Lower lobe of right lung (tissue), 2 donors: ENCODE results near the gene RPS6KB2. TPM values are rescaled to one million over a fixed set of nuclear protein-coding genes. Genes with fewer than 3 reads are reported as not detected.

Experiments
- ATAC-seq, 2 donors: fragments of 200-7000 bp; cut with Tn5 transposase; one replicate each; pipeline ENCODE4 v1.9.1; 2020 to 2022; ENCODE audit warnings: mild to moderate bottlenecking in 2 of 2, moderate library complexity in 2 of 2
- DNase-seq: peaks from one replicate; pipeline ENCODE4 v3.0.0-alpha.2; 2020
- H3K27ac ChIP-seq: fragments of 200-600 bp; one replicate; pipeline ENCODE4 v1.8.0; 2022
- H3K27me3 ChIP-seq: fragments of 200-600 bp; one replicate; pipeline ENCODE4 v1.8.0; 2022; ENCODE audit warnings: low read depth
- H3K36me3 ChIP-seq: fragments of 200-600 bp; one replicate; pipeline ENCODE4 v1.8.0; 2022; ENCODE audit warnings: mild to moderate bottlenecking
- H3K4me1 ChIP-seq: fragments of 200-600 bp; one replicate; pipeline ENCODE4 v1.8.0; 2022
- H3K4me3 ChIP-seq: fragments of 200-600 bp; one replicate; pipeline ENCODE4 v1.8.0; 2022; ENCODE audit warnings: mild to moderate bottlenecking
- H3K9me3 ChIP-seq: fragments of 200-600 bp; one replicate; pipeline ENCODE4 v1.8.0; 2022
- CTCF ChIP-seq: fragments of 200-600 bp; IDR thresholded peaks from one replicate; pipeline ENCODE4 v1.8.0; 2022; ENCODE audit warnings: antibody characterized with exemption, mild to moderate bottlenecking
- intact Hi-C: fragments of 100-400 bp; cut with DNase I; formaldehyde crosslinking; loops from one replicate; pipeline ENCODE4 v1.11.0; 2022
- total RNA-seq: library from RNA; stranded (reverse); fragmentation: NEBNext Ultra II Directional; extraction: Animal tissue kit (Norgen Biotek cat#: 25700); gene quantifications from one replicate; pipeline ENCODE4 v1.2.1, GENCODE V29; 2021
- donor health status: DM: no; HTN: yes; CAD: no; lungs with severe emphysema.

Gene RPS6KB2
- total RNA-seq, 1 donor from 2014 or later, result 42.1 TPM

- no peak for DNase-seq
- intact Hi-C loops, result no loop called here
- Histone ChIP-seq H3K27ac (peak overlapping the region; percentile 87), H3K4me3 (peak overlapping the region; percentile 65), H3K9me3 (no peaks in the 10 kb centered on the region), H3K36me3 (peaks cover 8% of the 10 kb centered on the region), H3K4me1 (peaks cover 44% of the 10 kb centered on the region), H3K27me3 (no peaks in the 10 kb centered on the region)
- TF ChIP-seq CTCF, result no peak
- peak; percentile 30 to 50 for ATAC-seq
These were observed 54.1 kb downstream of the RPS6KB2 start for GRCh38 chr11:67482275-67482826.

- Histone ChIP-seq H3K4me1 (peaks cover 44% of the 10 kb centered on the region), H3K27ac (peak within 1 kb of the TSS; percentile 87), H3K9me3 (no peaks in the 10 kb centered on the region), H3K36me3 (peaks cover 16% of the 10 kb centered on the region), H3K27me3 (no peaks in the 10 kb centered on the region), H3K4me3 (peak within 1 kb of the TSS; percentile 65)
- DNase-seq, result peak; percentile 97
- ATAC-seq, result peak; percentile 97 to 98
- intact Hi-C loops, result no loop called here
- peak; percentile 32 for TF ChIP-seq CTCF
These were observed 54.8 kb downstream of the RPS6KB2 start, which contains the start of gene AIP for GRCh38 chr11:67482827-67483798. Gene AIP, plus strand, starts transcription at chr11:67483026. Its CDS starts 133 bp downstream, at chr11:67483159.

- H3K9me3 ChIP-seq, result no peaks in the 10 kb centered on the region
- no peaks in the 10 kb centered on the region for H3K27me3 ChIP-seq
- peaks cover 44% of the 10 kb centered on the region for H3K4me1 ChIP-seq
- H3K27ac ChIP-seq, result peak overlapping the region; percentile 87
- intact Hi-C loops, result no loop called here
- H3K36me3 ChIP-seq, result peaks cover 20% of the 10 kb centered on the region
- DNase-seq (no peak), ATAC-seq (no peak)
- H3K4me3 ChIP-seq, result peak overlapping the region; percentile 65
- TF ChIP-seq CTCF, result no peak
These were observed 55.8 kb downstream of the RPS6KB2 start for GRCh38 chr11:67483831-67484665.

- H3K4me3 ChIP-seq, result peak overlapping the region; percentile 21
- intact Hi-C loops, result no loop called here
- peaks cover 44% of the 10 kb centered on the region for H3K4me1 ChIP-seq
- DNase-seq, result peak; percentile 56
- H3K27me3 ChIP-seq, result no peaks in the 10 kb centered on the region
- ATAC-seq, result no peak
- H3K9me3 ChIP-seq, result no peaks in the 10 kb centered on the region
- peaks cover 28% of the 10 kb centered on the region for H3K36me3 ChIP-seq
- no peak for TF ChIP-seq CTCF
- H3K27ac ChIP-seq, result peak overlapping the region; percentile 31
These were observed 56.6 kb downstream of the RPS6KB2 start for GRCh38 chr11:67484847-67485311.

Other genes with a start within 250 kb of the RPS6KB2 start
- 101 TPM for gene GRK2, start 162.0 kb upstream of the RPS6KB2 start, total RNA-seq
- gene ANKRD13D, start 139.2 kb upstream of the RPS6KB2 start, total RNA-seq, result 66.9 TPM
- 37.7 TPM for gene SSH3, start 125.0 kb upstream of the RPS6KB2 start, total RNA-seq
- 86.6 TPM for gene POLD4, start 74.9 kb upstream of the RPS6KB2 start, total RNA-seq
- 3.7 TPM for gene CLCF1, start 54.9 kb upstream of the RPS6KB2 start, total RNA-seq
- 28.9 TPM for gene RAD9A, start 36.5 kb upstream of the RPS6KB2 start, total RNA-seq
- gene PPP1CA, start 26.6 kb upstream of the RPS6KB2 start, total RNA-seq, result 144 TPM
- gene TBC1D10C, start 24.4 kb upstream of the RPS6KB2 start, total RNA-seq, result 45.3 TPM
- gene CARNS1, start 12.8 kb upstream of the RPS6KB2 start, total RNA-seq, result 0.71 TPM
- gene PTPRCAP, start 9.2 kb downstream of the RPS6KB2 start, total RNA-seq, result 15.7 TPM
- 150 TPM for gene CORO1B, start 15.0 kb downstream of the RPS6KB2 start, total RNA-seq
- gene GPR152, start 24.2 kb downstream of the RPS6KB2 start, total RNA-seq, result not detected
- gene CABP4, start 26.9 kb downstream of the RPS6KB2 start, total RNA-seq, result 4.0 TPM
- gene TMEM134, start 40.8 kb downstream of the RPS6KB2 start, total RNA-seq, result 49.1 TPM
- 85.2 TPM for gene AIP, start 54.5 kb downstream of the RPS6KB2 start, total RNA-seq
- 54.1 TPM for gene PITPNM1, start 76.9 kb downstream of the RPS6KB2 start, total RNA-seq
- gene CDK2AP2, start 79.7 kb downstream of the RPS6KB2 start, total RNA-seq, result 79.7 TPM
- not detected for gene CABP2, start 95.0 kb downstream of the RPS6KB2 start, total RNA-seq
- 677 TPM for gene GSTP1, start 155.3 kb downstream of the RPS6KB2 start, total RNA-seq
- gene NDUFV1, start 178.4 kb downstream of the RPS6KB2 start, total RNA-seq, result 143 TPM
- gene NUDT8, start 201.4 kb downstream of the RPS6KB2 start, total RNA-seq, result 8.8 TPM
- not detected for gene TBX10, start 211.3 kb downstream of the RPS6KB2 start, total RNA-seq
- not detected for gene ACY3, start 222.2 kb downstream of the RPS6KB2 start, total RNA-seq
- gene ALDH3B2, start 246.1 kb downstream of the RPS6KB2 start, total RNA-seq, result 0.65 TPM